ENCODE measurements around the gene CDC5L. TPM values are rescaled to one million over a fixed set of nuclear protein-coding genes. Genes with fewer than 3 reads are reported as not detected.

The CDC5L gene
- polyA plus RNA-seq, 1 of the 3 experiments (the other 2 are of a cell fraction), result 6.0 TPM

- Histone ChIP-seq H3K9me3 (no peaks in the 10 kb centered on the region), H3K9ac (no peak overlapping the region), H3K27ac (ENCODE audit: low read depth in 2 of 2, low read length in 1 of 2) (no peak overlapping the region), H2AFZ (ENCODE audit: low read depth) (no peak overlapping the region), H3K36me3 (replicated peaks in 1 of 2; ENCODE audit: control insufficient read depth in 1 of 2, insufficient read depth in 2 of 2, low read length in 1 of 2) (no peaks in the 10 kb centered on the region), H3K4me3 (ENCODE audit: low read depth in 2 of 2, low read length in 1 of 2) (no peak overlapping the region), H3K4me1 (ENCODE audit: control insufficient read depth in 1 of 2, insufficient read depth in 2 of 2, low read depth in 1 of 2, low read length in 1 of 2) (peaks cover 4 to 6% of the 10 kb centered on the region in 2 experiments; a peak in 2 of 4 replicates), H3K4me2 (no peak overlapping the region), H4K20me1 (ENCODE audit: insufficient read depth) (no peaks in the 10 kb centered on the region), H3K9me2 (no peaks in the 10 kb centered on the region), H3K79me2 (ENCODE audit: insufficient read depth) (no peaks in the 10 kb centered on the region), H3K27me3 (ENCODE audit: insufficient read depth) (no peaks in the 10 kb centered on the region), H3F3A (replicated peaks; ENCODE audit: insufficient read depth) (no peaks in the 10 kb centered on the region)
- DNase-seq, result no peak
- TF ChIP-seq NFIC (IDR thresholded peaks at IDR 0.05; ENCODE audit: borderline replicate concordance) (no peak), SMC3 (IDR thresholded peaks at IDR 0.05; ENCODE audit: low read depth, low read length) (no peak), RCOR1 (IDR thresholded peaks at IDR 0.05; ENCODE audit: low read length) (no peak), USF2 (IDR thresholded peaks at IDR 0.05; ENCODE audit: borderline replicate concordance, low read depth, low read length) (no peak), TCF12 (IDR thresholded peaks at IDR 0.05) (no peak), ELF1 (IDR thresholded peaks at IDR 0.05) (no peak), EZH2phosphoT487 (IDR thresholded peaks at IDR 0.05; ENCODE audit: borderline replicate concordance, low read depth) (no peak), YY1 (IDR thresholded peaks at IDR 0.05; ENCODE audit: low read depth) (no peak), TEAD4 (IDR thresholded peaks at IDR 0.05; ENCODE audit: borderline replicate concordance, insufficient read depth) (no peak), MEF2A (IDR thresholded peaks at IDR 0.05; ENCODE audit: borderline replicate concordance, low read depth) (no peak), TAF1 (IDR thresholded peaks at IDR 0.05; ENCODE audit: borderline replicate concordance, low read depth, low read length) (no peak), FOXM1 (IDR thresholded peaks at IDR 0.05; ENCODE audit: low read depth) (no peak), IRF3 (IDR thresholded peaks at IDR 0.05; ENCODE audit: low read depth, low read length) (no peak), POLR2AphosphoS5 (IDR thresholded peaks at IDR 0.05; ENCODE audit: low read depth, low read length) (no peak), GATA2 (CRISPR knock-in tag; IDR thresholded peaks at IDR 0.05) (no peak), MAX (IDR thresholded peaks at IDR 0.05; ENCODE audit: low read depth) (no peak), EP300 (IDR thresholded peaks at IDR 0.05; ENCODE audit: borderline replicate concordance in 1 of 2, low read depth in 1 of 2, low read length in 1 of 2) (no peak), RXRA (IDR thresholded peaks at IDR 0.05; ENCODE audit: borderline replicate concordance, low read depth) (no peak)
- TF ChIP-seq, protein P1, sequence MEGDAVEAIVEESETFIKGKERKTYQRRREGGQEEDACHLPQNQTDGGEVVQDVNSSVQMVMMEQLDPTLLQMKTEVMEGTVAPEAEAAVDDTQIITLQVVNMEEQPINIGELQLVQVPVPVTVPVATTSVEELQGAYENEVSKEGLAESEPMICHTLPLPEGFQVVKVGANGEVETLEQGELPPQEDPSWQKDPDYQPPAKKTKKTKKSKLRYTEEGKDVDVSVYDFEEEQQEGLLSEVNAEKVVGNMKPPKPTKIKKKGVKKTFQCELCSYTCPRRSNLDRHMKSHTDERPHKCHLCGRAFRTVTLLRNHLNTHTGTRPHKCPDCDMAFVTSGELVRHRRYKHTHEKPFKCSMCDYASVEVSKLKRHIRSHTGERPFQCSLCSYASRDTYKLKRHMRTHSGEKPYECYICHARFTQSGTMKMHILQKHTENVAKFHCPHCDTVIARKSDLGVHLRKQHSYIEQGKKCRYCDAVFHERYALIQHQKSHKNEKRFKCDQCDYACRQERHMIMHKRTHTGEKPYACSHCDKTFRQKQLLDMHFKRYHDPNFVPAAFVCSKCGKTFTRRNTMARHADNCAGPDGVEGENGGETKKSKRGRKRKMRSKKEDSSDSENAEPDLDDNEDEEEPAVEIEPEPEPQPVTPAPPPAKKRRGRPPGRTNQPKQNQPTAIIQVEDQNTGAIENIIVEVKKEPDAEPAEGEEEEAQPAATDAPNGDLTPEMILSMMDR (IDR thresholded peaks at IDR 0.05), result no peak
- TF ChIP-seq, protein P2, sequence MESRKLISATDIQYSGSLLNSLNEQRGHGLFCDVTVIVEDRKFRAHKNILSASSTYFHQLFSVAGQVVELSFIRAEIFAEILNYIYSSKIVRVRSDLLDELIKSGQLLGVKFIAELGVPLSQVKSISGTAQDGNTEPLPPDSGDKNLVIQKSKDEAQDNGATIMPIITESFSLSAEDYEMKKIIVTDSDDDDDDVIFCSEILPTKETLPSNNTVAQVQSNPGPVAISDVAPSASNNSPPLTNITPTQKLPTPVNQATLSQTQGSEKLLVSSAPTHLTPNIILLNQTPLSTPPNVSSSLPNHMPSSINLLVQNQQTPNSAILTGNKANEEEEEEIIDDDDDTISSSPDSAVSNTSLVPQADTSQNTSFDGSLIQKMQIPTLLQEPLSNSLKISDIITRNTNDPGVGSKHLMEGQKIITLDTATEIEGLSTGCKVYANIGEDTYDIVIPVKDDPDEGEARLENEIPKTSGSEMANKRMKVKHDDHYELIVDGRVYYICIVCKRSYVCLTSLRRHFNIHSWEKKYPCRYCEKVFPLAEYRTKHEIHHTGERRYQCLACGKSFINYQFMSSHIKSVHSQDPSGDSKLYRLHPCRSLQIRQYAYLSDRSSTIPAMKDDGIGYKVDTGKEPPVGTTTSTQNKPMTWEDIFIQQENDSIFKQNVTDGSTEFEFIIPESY (IDR thresholded peaks at IDR 0.05; ENCODE audit: borderline replicate concordance, low read depth), result no peak
- ChIA-PET CTCF (interaction anchor here (0.9 to 12.6 kb wide), 33 partner anchors 12 to 1616 kb away, joined by 3 to 222 read pairs (median 8); no protein-coding TSS in a partner anchor), POLR2A (no interaction called here)
- WGBS (ENCODE audit: low lambda C conversion rate), result 40% methylated on average over 1 of the region's 1 CpG
Measured at GRCh38 chr6:44474643-44475042, 87.1 kb downstream of the CDC5L start.

All from SK-N-SH (cell line).